GM23338 (cell line): ENCODE results near the gene HIVEP2.

Experiments
- CREB1 ChIP-seq: fragments of 250-450 bp; sonication (Bioruptor Pico); IDR thresholded peaks from 2 replicates; pipeline ENCODE4 v1.5.0; 2020; ENCODE audit warnings: low read depth, mild to moderate bottlenecking, moderate library complexity
- CTCF ChIP-seq, 2 experiments: fragments of 200-600 bp in 1 of 2; sonication (generic) in 1 of 2; conservative IDR thresholded peaks; 2 replicates each; pipeline versions ENCODE4 v1.5.1 to v1.6.1; 2016 to 2017; ENCODE audit warnings: antibody characterized with exemption in 2 of 2, low read depth in 2 of 2, mild to moderate bottlenecking in 2 of 2, moderate library complexity in 1 of 2
- EZH2 ChIP-seq: fragments of 200-600 bp; sonication (generic); IDR thresholded peaks from one replicate; pipeline ENCODE4 v1.8.0; 2017; ENCODE audit warnings: antibody characterized with exemption, mild to moderate bottlenecking, low read depth; ENCODE audit not compliant: unreplicated experiment
- EZH2phosphoT487 ChIP-seq: fragments of 200-600 bp; sonication (generic); IDR thresholded peaks from one replicate; pipeline ENCODE4 v1.8.1; 2018; ENCODE audit warnings: antibody characterized with exemption; ENCODE audit not compliant: unreplicated experiment
- JUNB ChIP-seq: IDR thresholded peaks from one replicate; pipeline ENCODE4 v1.6.1; 2016; ENCODE audit warnings: antibody characterized with exemption; ENCODE audit not compliant: unreplicated experiment
- NANOG ChIP-seq: IDR thresholded peaks from 2 replicates; pipeline ENCODE4 v1.6.1; 2016; ENCODE audit warnings: antibody characterized with exemption, borderline replicate concordance
- POLR2AphosphoS5 ChIP-seq: IDR thresholded peaks from 2 replicates; pipeline ENCODE4 v1.6.1; 2016; ENCODE audit warnings: antibody characterized with exemption, low read depth
- REST ChIP-seq: IDR thresholded peaks from one replicate; pipeline ENCODE4 v1.6.1; 2018; ENCODE audit warnings: antibody characterized with exemption; ENCODE audit not compliant: unreplicated experiment
- STAT1 ChIP-seq: IDR thresholded peaks from one replicate; pipeline ENCODE4 v1.6.1; 2016; ENCODE audit warnings: antibody characterized with exemption; ENCODE audit not compliant: unreplicated experiment
- ZNF114 ChIP-seq: fragments of 250-450 bp; sonication (Bioruptor Pico); IDR thresholded peaks from 2 replicates; pipeline ENCODE4 v1.5.0; 2020; ENCODE audit warnings: mild to moderate bottlenecking, moderate library complexity
- ZNF331 ChIP-seq: fragments of 250-450 bp; sonication (Bioruptor Pico); IDR thresholded peaks from 2 replicates; pipeline ENCODE4 v1.5.0; 2020; ENCODE audit warnings: low read depth, mild to moderate bottlenecking, moderate library complexity
- TF ChIP-seq, protein P1 (sequence below): IDR thresholded peaks from 2 replicates; pipeline ENCODE4 v1.6.1; 2016; ENCODE audit warnings: antibody characterized with exemption

- TF ChIP-seq CTCF (conservative IDR thresholded peaks at IDR 0.05; ENCODE audit: low read depth in 2 of 2) (no peak), NANOG (no peak), POLR2AphosphoS5 (no peak), EZH2phosphoT487 (no peak), EZH2 (no peak), REST (no peak), STAT1 (no peak), CREB1 (CRISPR knock-in tag) (no peak), ZNF331 (CRISPR knock-in tag) (no peak), JUNB (no peak), ZNF114 (no peak)
- TF ChIP-seq, protein P1, sequence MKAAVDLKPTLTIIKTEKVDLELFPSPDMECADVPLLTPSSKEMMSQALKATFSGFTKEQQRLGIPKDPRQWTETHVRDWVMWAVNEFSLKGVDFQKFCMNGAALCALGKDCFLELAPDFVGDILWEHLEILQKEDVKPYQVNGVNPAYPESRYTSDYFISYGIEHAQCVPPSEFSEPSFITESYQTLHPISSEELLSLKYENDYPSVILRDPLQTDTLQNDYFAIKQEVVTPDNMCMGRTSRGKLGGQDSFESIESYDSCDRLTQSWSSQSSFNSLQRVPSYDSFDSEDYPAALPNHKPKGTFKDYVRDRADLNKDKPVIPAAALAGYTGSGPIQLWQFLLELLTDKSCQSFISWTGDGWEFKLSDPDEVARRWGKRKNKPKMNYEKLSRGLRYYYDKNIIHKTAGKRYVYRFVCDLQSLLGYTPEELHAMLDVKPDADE: no peak
Measured at GRCh38 chr6:142702501-142703460, 242.2 kb downstream of the HIVEP2 start.
